GM19463 (cell line): Measurements from ENCODE around the gene HDAC4.

Experiments
- ATAC-seq: cut with Tn5 transposase; IDR thresholded peaks from one replicate; pipeline ENCODE4 v1.9.1; 2021; ENCODE audit warnings: mild to moderate bottlenecking, moderate library complexity; ENCODE audit not compliant: unreplicated experiment

The HDAC4 gene

GRCh38 chr2:239150125-239151011, 250.5 kb downstream of the HDAC4 start:
- no peak for ATAC-seq

DNA sequence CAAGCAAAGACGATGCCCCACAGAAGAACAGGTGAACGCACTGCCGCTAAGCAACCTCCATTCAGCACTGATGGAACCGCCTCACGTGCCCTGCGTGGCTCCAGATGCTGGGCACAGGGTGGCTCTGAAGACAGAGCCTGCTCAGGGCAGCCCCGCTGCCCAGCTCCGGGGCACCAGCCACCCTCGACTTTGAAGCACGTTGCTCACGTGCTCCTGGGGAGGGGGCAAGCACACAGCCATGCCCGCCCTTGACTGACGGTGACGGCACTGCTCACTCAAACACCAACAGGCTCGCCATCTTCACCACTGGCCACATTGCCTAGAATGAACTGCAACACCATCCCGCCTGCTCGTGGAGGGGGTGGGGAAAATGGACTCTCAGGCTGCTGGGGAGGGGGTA, 251.3 kb downstream of the HDAC4 start:
- no peak for ATAC-seq

DNA sequence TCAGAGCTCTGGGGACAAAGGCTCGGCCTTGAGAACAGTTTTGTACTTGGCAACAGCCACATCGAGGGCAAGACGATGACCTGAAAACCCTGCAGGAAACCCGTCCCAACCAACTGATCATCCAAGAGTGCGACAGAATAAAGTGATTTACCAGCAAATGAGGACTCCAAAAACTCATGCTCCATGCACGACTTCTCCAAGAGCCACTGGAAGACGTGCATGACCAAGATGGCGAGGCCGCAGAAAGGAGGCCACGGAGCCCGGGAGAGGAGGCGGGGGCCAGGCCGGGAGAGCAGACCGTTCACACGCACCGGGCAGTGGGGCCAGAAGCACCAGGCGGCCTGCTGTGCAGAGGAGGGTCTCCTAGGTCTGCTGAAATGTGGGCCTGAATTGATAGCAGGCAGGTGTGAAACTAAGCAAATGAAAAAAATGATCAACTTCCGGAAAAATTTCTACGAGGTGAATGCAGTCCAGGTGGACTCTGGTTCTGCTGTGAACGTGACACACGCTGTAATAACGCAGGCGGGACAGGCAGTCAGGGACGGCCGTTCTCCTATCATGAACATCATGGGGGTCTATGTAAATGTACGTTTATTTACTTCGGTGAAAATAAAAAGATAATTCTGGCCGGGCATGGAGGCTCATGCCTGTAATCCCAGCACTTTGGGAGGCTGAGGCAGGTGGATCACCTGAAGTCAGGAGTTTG, 252.2 kb downstream of the HDAC4 start:
- ATAC-seq = no peak

- ATAC-seq = no peak
These were observed 253.4 kb downstream of the HDAC4 start for GRCh38 chr2:239147376-239147775.

DNA sequence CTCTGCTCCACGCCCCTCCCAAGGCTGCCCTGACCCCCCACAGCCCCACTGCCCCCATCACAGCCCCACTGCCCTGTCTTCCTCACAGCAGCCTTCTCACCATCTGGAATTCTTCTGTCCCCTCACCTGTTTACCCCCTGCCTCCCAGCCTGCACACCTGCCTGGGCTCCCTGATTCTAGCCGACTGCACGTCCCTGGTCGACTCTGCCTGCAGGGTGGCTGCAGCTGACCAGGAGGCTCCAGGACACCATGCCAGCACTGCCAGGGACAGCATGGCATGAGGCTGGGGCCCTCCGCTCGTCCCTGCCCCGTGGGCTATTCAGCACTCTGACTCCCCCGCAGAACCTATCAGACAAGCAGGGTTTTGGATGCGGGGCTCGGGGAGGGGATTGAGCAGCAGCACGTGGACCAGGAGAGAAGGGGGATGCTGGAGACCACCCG, 254.1 kb downstream of the HDAC4 start:
- ATAC-seq = no peak

DNA sequence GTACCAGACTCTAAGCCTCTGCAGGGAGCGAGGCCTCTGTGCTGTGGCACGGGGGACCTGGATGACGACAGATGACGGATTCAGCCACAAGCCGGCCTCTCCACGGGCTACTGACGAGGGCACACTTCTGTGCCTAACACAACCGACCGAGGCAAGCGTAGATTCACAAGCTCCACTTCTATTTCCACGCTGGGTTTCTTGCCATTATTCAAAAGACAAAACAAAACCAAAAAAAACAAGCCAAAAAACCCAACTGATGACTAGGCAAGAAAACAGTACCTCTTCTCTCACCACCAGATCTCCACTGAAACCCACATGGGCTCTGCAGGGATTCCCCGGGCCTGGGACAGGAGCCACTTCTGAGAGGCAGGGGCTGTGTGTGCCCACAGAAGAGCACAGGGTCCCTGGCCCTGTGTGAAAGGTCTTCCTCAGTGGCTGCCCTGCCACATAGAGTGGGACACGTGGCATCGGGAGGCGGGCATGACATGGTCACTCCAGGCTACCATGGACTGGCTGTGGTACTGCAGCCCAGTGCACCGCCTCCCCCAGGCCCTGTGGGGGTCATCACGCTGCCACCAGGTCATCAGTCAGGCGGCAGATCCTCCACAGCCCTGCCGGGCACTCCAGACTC, 254.7 kb downstream of the HDAC4 start:
- no peak for ATAC-seq

DNA sequence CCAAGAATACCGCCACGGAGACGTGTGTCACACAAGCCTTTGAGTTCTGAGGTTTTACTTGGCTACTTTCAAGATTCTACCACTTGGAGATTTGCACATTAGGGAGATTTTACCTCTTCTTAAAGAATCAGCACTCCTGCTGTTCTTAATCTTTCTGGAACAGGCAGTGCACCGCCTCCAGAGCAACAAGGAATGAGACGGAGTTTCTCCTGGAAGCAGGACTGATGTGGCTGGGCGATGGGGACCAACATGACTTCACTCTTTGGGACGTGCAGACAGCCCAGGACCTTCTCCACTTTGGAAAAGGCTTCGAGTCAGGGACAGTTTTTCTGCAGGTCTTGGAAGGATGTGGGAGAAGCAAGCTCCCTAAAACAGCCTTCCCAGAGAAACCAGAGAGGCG, 255.2 kb downstream of the HDAC4 start:
- no peak for ATAC-seq

- ATAC-seq = no peak
These were observed 255.7 kb downstream of the HDAC4 start for GRCh38 chr2:239145106-239145505.

DNA sequence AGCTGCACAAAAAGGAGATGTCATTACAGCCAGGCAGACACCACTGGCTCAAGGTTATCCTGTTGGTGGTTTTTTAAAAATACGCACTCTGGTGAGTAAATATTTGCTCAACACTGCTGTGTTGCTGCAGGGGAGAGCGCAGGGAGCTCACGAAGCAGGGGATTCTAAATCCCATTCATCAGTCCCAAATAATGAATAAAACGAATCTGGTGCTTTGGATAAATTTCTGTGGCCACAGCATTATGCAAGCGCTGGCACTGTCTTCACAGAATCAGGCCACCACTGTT, 256.2 kb downstream of the HDAC4 start:
- ATAC-seq = no peak

GRCh38 chr2:239143858-239144712, 256.7 kb downstream of the HDAC4 start:
- no peak for ATAC-seq

DNA sequence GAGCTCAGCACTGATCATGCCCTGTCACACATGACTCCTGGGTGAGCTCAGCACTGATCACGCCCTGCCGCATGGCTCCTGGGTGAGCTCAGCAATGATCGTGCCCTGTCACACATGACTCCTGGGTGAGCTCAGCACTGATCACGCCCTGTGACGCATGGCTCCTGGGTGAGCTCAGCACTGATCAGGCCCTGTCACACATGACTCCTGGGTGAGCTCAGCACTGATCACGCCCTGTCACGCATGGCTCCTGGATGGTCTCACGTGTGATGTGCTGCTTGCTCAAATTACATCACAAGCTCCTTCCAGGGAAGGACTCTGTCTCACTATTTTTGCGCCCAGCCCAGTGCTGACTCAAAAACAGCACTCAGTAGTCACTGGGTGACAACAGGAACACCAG, 258.0 kb downstream of the HDAC4 start:
- ATAC-seq = no peak

DNA sequence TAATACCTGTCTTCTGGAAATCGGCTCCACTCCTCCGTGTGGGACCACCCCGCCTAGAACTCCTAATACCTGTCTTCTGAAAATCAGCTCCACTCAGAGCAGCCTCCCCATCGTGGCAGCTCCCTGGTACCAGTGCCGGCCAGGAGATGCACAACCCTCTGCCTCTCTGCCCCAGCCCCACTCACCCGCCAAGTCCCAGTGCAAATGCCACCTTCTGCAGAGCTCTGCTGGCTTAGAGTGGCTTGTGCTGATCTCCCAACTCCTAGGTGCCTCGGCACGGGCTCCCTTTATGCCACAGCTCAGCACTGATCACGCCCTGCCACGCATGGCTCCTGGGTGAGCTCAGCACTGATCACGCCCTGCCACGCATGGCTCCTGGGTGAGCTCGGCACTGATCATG, 258.5 kb downstream of the HDAC4 start:
- ATAC-seq = no peak

DNA sequence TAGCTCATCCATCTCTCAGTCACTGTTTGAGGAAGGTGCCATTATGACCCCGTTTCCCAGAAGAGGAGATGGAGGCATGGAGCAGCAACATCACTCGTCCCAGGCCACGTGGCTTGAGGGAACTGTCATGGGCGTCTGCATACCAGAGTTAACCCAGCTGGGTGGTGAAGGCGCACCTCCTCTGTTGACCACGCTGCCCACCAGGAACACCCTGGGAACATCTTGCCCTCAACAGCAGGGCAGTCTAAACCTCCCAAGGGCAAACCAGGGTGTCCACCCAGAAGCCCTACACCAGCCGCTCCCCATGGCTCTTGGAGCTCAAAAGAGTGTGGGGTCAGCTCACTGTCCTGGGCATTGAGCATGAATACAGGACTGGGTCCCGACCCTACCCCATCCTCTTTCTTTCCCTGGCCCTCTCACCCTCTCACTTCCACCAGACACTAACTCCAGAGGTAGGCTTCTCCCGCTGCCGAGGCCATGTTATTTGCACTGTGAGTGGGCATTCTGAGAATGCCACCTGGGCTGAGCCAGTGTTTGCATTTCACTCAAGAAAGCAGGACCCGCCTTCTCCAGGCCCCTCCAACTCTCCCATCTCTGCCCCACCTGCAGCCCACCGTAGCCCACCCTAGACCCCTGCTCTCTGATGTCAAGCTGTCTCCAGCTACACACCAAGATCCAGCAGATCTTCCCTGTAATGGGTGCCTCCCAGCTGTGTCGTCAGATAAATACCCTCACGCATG, 259.6 kb downstream of the HDAC4 start:
- no peak for ATAC-seq

GRCh38 chr2:239140346-239141020, 260.3 kb downstream of the HDAC4 start:
- no peak for ATAC-seq

GRCh38 chr2:239139566-239139965, 261.3 kb downstream of the HDAC4 start:
- ATAC-seq = no peak

GRCh38 chr2:239139101-239139500, 261.7 kb downstream of the HDAC4 start:
- no peak for ATAC-seq

- ATAC-seq = no peak
These were observed 262.2 kb downstream of the HDAC4 start for GRCh38 chr2:239138610-239139009.

GRCh38 chr2:239137898-239138283, 262.9 kb downstream of the HDAC4 start:
- no peak for ATAC-seq

GRCh38 chr2:239137165-239137897, 263.5 kb downstream of the HDAC4 start:
- no peak for ATAC-seq
